HepG2 (cell line): ENCODE results near the gene ZFP82. TPM values are rescaled to one million over a fixed set of nuclear protein-coding genes. Genes with fewer than 3 reads are reported as not detected.

Experiments used
- CHD4 ChIP-seq: fragments of 200-600 bp; sonication (generic); IDR thresholded peaks from 2 replicates; pipeline ENCODE4 v1.7.0; 2017; ENCODE audit warnings: mild to moderate bottlenecking, low read length, borderline replicate concordance
- KAT7 ChIP-seq: IDR thresholded peaks from 2 replicates; pipeline ENCODE4 v1.6.1; 2018; ENCODE audit warnings: borderline replicate concordance, missing compliant biosample characterization
- KLF13 ChIP-seq: sonication (generic); formaldehyde crosslinking; IDR thresholded peaks from 2 replicates; pipeline ENCODE4 v1.4.0; 2020; ENCODE audit warnings: mild to moderate bottlenecking, missing genetic modification reagents
- RBAK ChIP-seq: sonication (generic); formaldehyde crosslinking; IDR thresholded peaks from 2 replicates; pipeline ENCODE4 v1.5.1; 2020; ENCODE audit warnings: mild to moderate bottlenecking, missing genetic modification reagents
- SNAI1 ChIP-seq: sonication (generic); formaldehyde crosslinking; IDR thresholded peaks from 2 replicates; pipeline ENCODE4 v1.5.0; 2020; ENCODE audit warnings: mild to moderate bottlenecking, missing genetic modification reagents, borderline replicate concordance
- SOX5 ChIP-seq: IDR thresholded peaks from 2 replicates; pipeline ENCODE4 v1.6.1; 2016; ENCODE audit warnings: borderline replicate concordance
- TCF12 ChIP-seq, 2 experiments: fragments of 450-650 bp in 1 of 2; sonication (generic) in 1 of 2; formaldehyde crosslinking in 1 of 2; IDR thresholded peaks; 2 replicates each; pipeline versions ENCODE4 v1.6.1 to v1.8.0; 2017 to 2022; ENCODE audit warnings: antibody characterized with exemption in 1 of 2, mild to moderate bottlenecking in 1 of 2, missing genetic modification reagents in 1 of 2, moderate library complexity in 1 of 2
- ZNF12 ChIP-seq: sonication (generic); formaldehyde crosslinking; IDR thresholded peaks from 2 replicates; pipeline ENCODE4 v1.5.0; 2020; ENCODE audit warnings: missing genetic modification reagents
- ZNF468 ChIP-seq: sonication (generic); formaldehyde crosslinking; IDR thresholded peaks from 2 replicates; pipeline ENCODE4 v1.8.0; 2022; ENCODE audit warnings: mild to moderate bottlenecking, moderate library complexity, missing genetic modification reagents
- ZNF616 ChIP-seq: sonication (generic); formaldehyde crosslinking; IDR thresholded peaks from 2 replicates; pipeline ENCODE4 v1.5.0; 2020; ENCODE audit warnings: low read depth, mild to moderate bottlenecking, missing genetic modification reagents
- polyA plus RNA-seq, 8 experiments: library from polyadenylated mRNA; depleted of rRNA in 3 of 8; stranded (reverse) in 7 of 8; unstranded in 1 of 8; fragments of >200 nt; fragmentation: Illumina TruSeq in 4 of 8; extraction: Trizol in 4 of 8; gene quantifications; 2 replicates each; pipeline versions ENCODE4 v1.2.1 to v1.2.3, GENCODE V29; 2011 to 2016; ENCODE audit warnings: low read depth in 4 of 8, missing spikeins in 1 of 8, mixed read lengths in 1 of 8; ENCODE audit not compliant: insufficient read depth in 1 of 8
- total RNA-seq, 5 experiments: library from RNA; depleted of rRNA; stranded (reverse); fragments of >200 nt; fragmentation: Illumina TruSeq; extraction: Trizol; gene quantifications; 2 replicates each; pipeline ENCODE4 v1.2.3, GENCODE V29; 2016; ENCODE audit warnings: low read depth in 1 of 5
- TF ChIP-seq, protein P1 (sequence below): sonication (generic); formaldehyde crosslinking; IDR thresholded peaks from 2 replicates; pipeline ENCODE4 v1.4.0; 2020; ENCODE audit warnings: missing genetic modification reagents
- TF ChIP-seq, protein P2 (sequence below): sonication (generic); formaldehyde crosslinking; IDR thresholded peaks from 2 replicates; pipeline ENCODE4 v1.4.0; 2020; ENCODE audit warnings: low read depth, mild to moderate bottlenecking, missing genetic modification reagents
- TF ChIP-seq, protein P3 (sequence below): sonication (generic); formaldehyde crosslinking; IDR thresholded peaks from 2 replicates; pipeline ENCODE4 v1.4.0; 2020; ENCODE audit warnings: mild to moderate bottlenecking, missing genetic modification reagents, borderline replicate concordance
- TF ChIP-seq, protein P4 (sequence below): IDR thresholded peaks from 2 replicates; pipeline ENCODE4 v1.6.1; 2016; ENCODE audit warnings: mild to moderate bottlenecking
- TF ChIP-seq, protein P5 (sequence below): IDR thresholded peaks from 2 replicates; pipeline ENCODE4 v1.6.1; 2016; ENCODE audit warnings: low read depth, missing genetic modification reagents, missing compliant biosample characterization

ZFP82 gene
- total and polyA plus RNA-seq, 2 of the 13 experiments (the other 11 are each of a cell fraction or from before 2014, with no cell fraction given): 1.7 to 4.3 TPM

DNA sequence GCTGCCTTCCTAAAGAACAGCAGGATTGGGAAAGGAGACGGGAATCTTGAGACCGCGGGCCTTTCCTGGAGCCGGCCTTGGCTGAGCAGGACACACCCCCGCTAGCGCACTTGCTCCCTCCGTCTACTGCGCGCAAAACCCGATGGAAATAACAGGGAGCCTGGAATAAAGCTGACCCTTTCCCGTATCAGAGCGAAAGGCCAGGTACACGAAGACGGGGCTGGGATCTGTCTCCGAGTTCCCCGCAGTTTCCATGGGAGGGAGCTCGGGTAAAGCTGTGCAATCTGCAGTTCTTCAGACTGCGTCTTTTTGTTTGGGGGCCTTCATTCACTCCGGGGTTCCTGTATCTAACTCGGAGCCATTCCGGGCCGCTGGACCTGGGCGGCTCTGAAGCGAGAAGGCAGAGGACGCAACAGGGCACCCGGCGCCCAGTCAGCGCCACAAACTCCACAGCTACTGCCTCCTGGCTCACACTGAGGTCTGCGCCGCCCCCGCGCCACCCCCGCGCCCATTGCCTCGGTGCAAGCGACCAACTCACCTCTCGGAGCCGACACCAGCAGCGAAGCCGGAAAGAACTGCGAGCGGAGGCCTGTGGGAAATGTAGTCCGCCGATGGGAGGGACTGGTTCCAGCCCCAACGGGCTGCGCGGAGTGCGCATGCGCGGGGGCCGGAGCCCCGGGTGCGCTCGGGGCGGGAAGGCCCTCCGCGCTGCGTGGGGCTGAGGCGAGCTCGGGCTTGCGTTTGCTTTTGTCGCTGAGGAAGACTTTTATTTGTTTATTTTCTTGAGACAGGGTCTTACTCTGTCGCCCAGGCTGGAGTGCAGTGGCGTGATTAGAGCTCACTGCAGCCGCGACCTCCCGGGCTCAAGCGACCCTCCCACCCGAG is 39.6 kb downstream of the ZFP82 start, which contains the start of gene ZFP14 (continued):
- TF ChIP-seq, protein P1, sequence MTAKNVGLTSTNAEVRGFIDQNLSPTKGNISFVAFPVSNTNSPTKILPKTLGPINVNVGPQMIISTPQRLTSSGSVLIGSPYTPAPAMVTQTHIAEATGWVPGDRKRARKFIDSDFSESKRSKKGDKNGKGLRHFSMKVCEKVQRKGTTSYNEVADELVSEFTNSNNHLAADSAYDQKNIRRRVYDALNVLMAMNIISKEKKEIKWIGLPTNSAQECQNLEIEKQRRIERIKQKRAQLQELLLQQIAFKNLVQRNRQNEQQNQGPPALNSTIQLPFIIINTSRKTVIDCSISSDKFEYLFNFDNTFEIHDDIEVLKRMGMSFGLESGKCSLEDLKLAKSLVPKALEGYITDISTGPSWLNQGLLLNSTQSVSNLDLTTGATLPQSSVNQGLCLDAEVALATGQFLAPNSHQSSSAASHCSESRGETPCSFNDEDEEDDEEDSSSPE (CRISPR knock-in tag): peak; percentile 69
- TF ChIP-seq TCF12 (IDR thresholded peaks at IDR 0.05) (no peak), TCF12 (CRISPR knock-in tag; IDR thresholded peaks at IDR 0.05) (peak; percentile 21; the same call in 1 of the 2 replicates), KAT7 (CRISPR knock-in tag) (peak; percentile 76; the same call in 1 of the 2 replicates), ZNF12 (CRISPR knock-in tag) (no peak), ZNF468 (CRISPR knock-in tag) (no peak), KLF13 (CRISPR knock-in tag) (no peak), SOX5 (CRISPR knock-in tag) (0 out of 2 replicates have a peak, but pooled peaks have one; percentile 49), RBAK (CRISPR knock-in tag) (no peak), CHD4 (no peak), SNAI1 (CRISPR knock-in tag) (0 out of 2 replicates have a peak, but pooled peaks have one; percentile 65), ZNF616 (CRISPR knock-in tag) (0 out of 2 replicates have a peak, but pooled peaks have one; percentile 59)
- TF ChIP-seq, protein P2, sequence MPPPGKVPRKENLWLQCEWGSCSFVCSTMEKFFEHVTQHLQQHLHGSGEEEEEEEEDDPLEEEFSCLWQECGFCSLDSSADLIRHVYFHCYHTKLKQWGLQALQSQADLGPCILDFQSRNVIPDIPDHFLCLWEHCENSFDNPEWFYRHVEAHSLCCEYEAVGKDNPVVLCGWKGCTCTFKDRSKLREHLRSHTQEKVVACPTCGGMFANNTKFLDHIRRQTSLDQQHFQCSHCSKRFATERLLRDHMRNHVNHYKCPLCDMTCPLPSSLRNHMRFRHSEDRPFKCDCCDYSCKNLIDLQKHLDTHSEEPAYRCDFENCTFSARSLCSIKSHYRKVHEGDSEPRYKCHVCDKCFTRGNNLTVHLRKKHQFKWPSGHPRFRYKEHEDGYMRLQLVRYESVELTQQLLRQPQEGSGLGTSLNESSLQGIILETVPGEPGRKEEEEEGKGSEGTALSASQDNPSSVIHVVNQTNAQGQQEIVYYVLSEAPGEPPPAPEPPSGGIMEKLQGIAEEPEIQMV (CRISPR knock-in tag): no peak; the same call in 1 of the 2 replicates
- TF ChIP-seq, protein P3, sequence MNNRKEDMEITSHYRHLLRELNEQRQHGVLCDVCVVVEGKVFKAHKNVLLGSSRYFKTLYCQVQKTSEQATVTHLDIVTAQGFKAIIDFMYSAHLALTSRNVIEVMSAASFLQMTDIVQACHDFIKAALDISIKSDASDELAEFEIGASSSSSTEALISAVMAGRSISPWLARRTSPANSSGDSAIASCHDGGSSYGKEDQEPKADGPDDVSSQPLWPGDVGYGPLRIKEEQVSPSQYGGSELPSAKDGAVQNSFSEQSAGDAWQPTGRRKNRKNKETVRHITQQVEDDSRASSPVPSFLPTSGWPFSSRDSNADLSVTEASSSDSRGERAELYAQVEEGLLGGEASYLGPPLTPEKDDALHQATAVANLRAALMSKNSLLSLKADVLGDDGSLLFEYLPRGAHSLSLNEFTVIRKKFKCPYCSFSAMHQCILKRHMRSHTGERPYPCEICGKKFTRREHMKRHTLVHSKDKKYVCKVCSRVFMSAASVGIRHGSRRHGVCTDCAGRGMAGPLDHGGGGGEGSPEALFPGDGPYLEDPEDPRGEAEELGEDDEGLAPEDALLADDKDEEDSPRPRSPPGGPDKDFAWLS (CRISPR knock-in tag): no peak
- TF ChIP-seq, protein P4, sequence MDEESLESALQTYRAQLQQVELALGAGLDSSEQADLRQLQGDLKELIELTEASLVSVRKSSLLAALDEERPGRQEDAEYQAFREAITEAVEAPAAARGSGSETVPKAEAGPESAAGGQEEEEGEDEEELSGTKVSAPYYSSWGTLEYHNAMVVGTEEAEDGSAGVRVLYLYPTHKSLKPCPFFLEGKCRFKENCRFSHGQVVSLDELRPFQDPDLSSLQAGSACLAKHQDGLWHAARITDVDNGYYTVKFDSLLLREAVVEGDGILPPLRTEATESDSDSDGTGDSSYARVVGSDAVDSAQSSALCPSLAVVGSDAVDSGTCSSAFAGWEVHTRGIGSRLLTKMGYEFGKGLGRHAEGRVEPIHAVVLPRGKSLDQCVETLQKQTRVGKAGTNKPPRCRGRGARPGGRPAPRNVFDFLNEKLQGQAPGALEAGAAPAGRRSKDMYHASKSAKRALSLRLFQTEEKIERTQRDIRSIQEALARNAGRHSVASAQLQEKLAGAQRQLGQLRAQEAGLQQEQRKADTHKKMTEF (CRISPR knock-in tag): peak; percentile 69
- TF ChIP-seq, protein P5, sequence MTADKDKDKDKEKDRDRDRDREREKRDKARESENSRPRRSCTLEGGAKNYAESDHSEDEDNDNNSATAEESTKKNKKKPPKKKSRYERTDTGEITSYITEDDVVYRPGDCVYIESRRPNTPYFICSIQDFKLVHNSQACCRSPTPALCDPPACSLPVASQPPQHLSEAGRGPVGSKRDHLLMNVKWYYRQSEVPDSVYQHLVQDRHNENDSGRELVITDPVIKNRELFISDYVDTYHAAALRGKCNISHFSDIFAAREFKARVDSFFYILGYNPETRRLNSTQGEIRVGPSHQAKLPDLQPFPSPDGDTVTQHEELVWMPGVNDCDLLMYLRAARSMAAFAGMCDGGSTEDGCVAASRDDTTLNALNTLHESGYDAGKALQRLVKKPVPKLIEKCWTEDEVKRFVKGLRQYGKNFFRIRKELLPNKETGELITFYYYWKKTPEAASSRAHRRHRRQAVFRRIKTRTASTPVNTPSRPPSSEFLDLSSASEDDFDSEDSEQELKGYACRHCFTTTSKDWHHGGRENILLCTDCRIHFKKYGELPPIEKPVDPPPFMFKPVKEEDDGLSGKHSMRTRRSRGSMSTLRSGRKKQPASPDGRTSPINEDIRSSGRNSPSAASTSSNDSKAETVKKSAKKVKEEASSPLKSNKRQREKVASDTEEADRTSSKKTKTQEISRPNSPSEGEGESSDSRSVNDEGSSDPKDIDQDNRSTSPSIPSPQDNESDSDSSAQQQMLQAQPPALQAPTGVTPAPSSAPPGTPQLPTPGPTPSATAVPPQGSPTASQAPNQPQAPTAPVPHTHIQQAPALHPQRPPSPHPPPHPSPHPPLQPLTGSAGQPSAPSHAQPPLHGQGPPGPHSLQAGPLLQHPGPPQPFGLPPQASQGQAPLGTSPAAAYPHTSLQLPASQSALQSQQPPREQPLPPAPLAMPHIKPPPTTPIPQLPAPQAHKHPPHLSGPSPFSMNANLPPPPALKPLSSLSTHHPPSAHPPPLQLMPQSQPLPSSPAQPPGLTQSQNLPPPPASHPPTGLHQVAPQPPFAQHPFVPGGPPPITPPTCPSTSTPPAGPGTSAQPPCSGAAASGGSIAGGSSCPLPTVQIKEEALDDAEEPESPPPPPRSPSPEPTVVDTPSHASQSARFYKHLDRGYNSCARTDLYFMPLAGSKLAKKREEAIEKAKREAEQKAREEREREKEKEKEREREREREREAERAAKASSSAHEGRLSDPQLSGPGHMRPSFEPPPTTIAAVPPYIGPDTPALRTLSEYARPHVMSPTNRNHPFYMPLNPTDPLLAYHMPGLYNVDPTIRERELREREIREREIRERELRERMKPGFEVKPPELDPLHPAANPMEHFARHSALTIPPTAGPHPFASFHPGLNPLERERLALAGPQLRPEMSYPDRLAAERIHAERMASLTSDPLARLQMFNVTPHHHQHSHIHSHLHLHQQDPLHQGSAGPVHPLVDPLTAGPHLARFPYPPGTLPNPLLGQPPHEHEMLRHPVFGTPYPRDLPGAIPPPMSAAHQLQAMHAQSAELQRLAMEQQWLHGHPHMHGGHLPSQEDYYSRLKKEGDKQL (CRISPR knock-in tag): 0 out of 2 replicates have a peak, but pooled peaks have one; percentile 16
